Lower leg skin (tissue), 4 donors: ENCODE results near the gene EIPR1. TPM values are rescaled to one million over a fixed set of nuclear protein-coding genes. Genes with fewer than 3 reads are reported as not detected.
"Not testable (repeated sequence)": the region's sequence is repeated elsewhere in the genome, so short reads cannot be mapped to it uniquely, and the experiment has no call there.

Experiments used
- DNase-seq, 2 donors: peaks; one replicate each; pipeline ENCODE4 v3.0.0-alpha.2; 2019; ENCODE audit warnings: low spot score in 2 of 2
- H3K4me3 ChIP-seq: fragments of 200-600 bp; sonication (generic); 2 replicates; pipeline ENCODE4 v1.5.1; 2017; ENCODE audit warnings: mild to moderate bottlenecking, low read depth; ENCODE audit not compliant: poor library complexity, severe bottlenecking
- CTCF ChIP-seq, 3 donors: fragments of 450-650 bp; IDR thresholded peaks; one replicate each; pipeline ENCODE4 v1.5.1; 2016; ENCODE audit warnings: antibody characterized with exemption in 3 of 3, mild to moderate bottlenecking in 3 of 3, moderate library complexity in 2 of 3
- POLR2A ChIP-seq, 2 donors: fragments of 450-650 bp; IDR thresholded peaks; one replicate each; pipeline ENCODE4 v1.6.1; 2016 to 2017; ENCODE audit warnings: antibody characterized with exemption in 2 of 2, mild to moderate bottlenecking in 1 of 2, moderate library complexity in 1 of 2
- WGBS, 2 donors: methylation state at CpG; one replicate each; pipeline ENCODE4 v1.1.5; 2018; 5-methylcytosine and 5-hydroxymethylcytosine counted together
- intact Hi-C: fragments of 100-400 bp; cut with DNase I; formaldehyde crosslinking; loops from one replicate; pipeline ENCODE4 v1.15.0; 2023; ENCODE audit warnings: low total_unique reads
- total RNA-seq, 4 donors: library from RNA; depleted of rRNA; stranded (reverse); fragments of >200 nt; gene quantifications; one replicate each; pipeline ENCODE4 v1.1.0, GENCODE V29; 2016

EIPR1 gene
- total RNA-seq, 4 donors from 2014 or later, result 11.8 to 44.7 (median 26.9) TPM

GRCh38 chr2:3379339-3379646 lies 1.7 kb upstream of the EIPR1 start:
- 10 to 16% methylated on average over 8 of the region's 8 CpGs for WGBS, 2 donors
- intact Hi-C loops, result no loop called here
- DNase-seq, result no peak
- H3K4me3 ChIP-seq, result peak overlapping the region; percentile 88
- TF ChIP-seq CTCF (IDR thresholded peaks at IDR 0.05) (no peak), POLR2A (IDR thresholded peaks at IDR 0.05) (no peak)

GRCh38 chr2:3377279-3377611 lies 373 bp downstream of the EIPR1 start:
- TF ChIP-seq CTCF (IDR thresholded peaks at IDR 0.05) (no peak), POLR2A (IDR thresholded peaks at IDR 0.05) (no peak)
- DNase-seq, result no peak
- 1% methylated on average over 8 of the region's 8 CpGs for WGBS, 2 donors
- peak overlapping the region; percentile 70 for H3K4me3 ChIP-seq
- intact Hi-C loops, result no loop called here

- WGBS, 2 donors, result 69 to 72% methylated on average over 6 of the region's 6 CpGs
- peak in 1 of 2 donors; percentile 12 for DNase-seq
- intact Hi-C loops, result no loop called here
Measured at GRCh38 chr2:3376821-3377220, 797 bp downstream of the EIPR1 start.

GRCh38 chr2:3369340-3370181 lies 8.1 kb downstream of the EIPR1 start:
- WGBS, 2 donors, result 92 to 96% methylated on average over 31 to 33 of the region's 34 CpGs
- H3K4me3 ChIP-seq, intact Hi-C loops, DNase-seq: not testable (repeated sequence)

More at GRCh38 chr2:3376821-3377220, 797 bp downstream of the EIPR1 start:
- peak overlapping the region; percentile 2 for H3K4me3 ChIP-seq
- no peak for TF ChIP-seq CTCF (IDR thresholded peaks at IDR 0.05)
- TF ChIP-seq POLR2A (IDR thresholded peaks at IDR 0.05), result no peak

DNA sequence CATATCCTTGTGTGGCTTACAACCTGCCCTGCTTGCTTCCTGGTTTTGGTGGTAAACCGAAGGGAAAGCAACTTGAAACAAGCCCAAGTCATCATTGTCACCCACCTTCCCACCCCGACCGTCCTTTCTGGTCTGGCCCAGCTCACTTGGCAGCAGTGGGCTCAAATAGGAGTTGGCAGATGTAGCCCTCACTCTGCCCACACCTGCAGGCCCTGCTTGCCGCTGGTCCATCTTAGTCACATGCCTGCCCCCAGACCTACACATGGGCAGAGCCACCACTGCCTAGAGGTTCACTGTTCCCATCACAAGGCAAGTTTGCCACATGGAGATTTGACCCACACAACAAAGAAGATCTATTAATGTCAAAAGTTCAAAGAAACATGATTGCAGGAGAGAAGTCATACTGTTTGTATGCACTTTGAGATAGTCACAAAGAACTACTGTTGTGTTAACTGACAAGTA lies 9.3 kb downstream of the EIPR1 start:
- H3K4me3 ChIP-seq, result no peak overlapping the region
- TF ChIP-seq POLR2A (IDR thresholded peaks at IDR 0.05) (no peak), CTCF (IDR thresholded peaks at IDR 0.05) (no peak)
- 95 to 100% methylated on average over 4 of the region's 4 CpGs for WGBS, 2 donors
- intact Hi-C loops, result no loop called here
- DNase-seq, result no peak

DNA sequence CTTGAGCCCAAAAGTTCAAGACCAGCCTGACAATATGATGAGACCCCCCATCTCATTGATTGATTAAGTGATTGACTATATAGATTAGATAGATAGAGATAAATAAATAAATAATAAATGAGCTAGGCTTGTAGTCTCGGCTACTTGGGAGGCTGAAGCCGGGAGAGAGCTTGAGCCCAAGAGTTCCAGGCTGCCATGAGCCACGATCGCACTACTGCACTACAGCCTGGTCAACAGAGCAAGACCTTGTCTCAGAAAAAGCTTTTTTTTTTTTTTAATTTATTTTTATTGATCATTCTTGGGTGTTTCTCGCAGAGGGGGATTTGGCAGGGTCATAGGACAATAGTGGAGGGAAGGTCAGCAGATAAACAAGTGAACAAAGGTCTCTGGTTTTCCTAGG lies 12.4 kb downstream of the EIPR1 start:
- 93 to 96% methylated on average over 5 of the region's 5 CpGs for WGBS, 2 donors
- intact Hi-C loops, result no loop called here
- no peak for DNase-seq
- TF ChIP-seq POLR2A (IDR thresholded peaks at IDR 0.05) (no peak), CTCF (IDR thresholded peaks at IDR 0.05) (no peak)
- H3K4me3 ChIP-seq, result no peak overlapping the region
